ENCODE results near the gene BCAR3. TPM values are rescaled to one million over a fixed set of nuclear protein-coding genes. Genes with fewer than 3 reads are reported as not detected.

Gene BCAR3
- total RNA-seq, 1 donor from 2014 or later: 14.6 TPM

DNA sequence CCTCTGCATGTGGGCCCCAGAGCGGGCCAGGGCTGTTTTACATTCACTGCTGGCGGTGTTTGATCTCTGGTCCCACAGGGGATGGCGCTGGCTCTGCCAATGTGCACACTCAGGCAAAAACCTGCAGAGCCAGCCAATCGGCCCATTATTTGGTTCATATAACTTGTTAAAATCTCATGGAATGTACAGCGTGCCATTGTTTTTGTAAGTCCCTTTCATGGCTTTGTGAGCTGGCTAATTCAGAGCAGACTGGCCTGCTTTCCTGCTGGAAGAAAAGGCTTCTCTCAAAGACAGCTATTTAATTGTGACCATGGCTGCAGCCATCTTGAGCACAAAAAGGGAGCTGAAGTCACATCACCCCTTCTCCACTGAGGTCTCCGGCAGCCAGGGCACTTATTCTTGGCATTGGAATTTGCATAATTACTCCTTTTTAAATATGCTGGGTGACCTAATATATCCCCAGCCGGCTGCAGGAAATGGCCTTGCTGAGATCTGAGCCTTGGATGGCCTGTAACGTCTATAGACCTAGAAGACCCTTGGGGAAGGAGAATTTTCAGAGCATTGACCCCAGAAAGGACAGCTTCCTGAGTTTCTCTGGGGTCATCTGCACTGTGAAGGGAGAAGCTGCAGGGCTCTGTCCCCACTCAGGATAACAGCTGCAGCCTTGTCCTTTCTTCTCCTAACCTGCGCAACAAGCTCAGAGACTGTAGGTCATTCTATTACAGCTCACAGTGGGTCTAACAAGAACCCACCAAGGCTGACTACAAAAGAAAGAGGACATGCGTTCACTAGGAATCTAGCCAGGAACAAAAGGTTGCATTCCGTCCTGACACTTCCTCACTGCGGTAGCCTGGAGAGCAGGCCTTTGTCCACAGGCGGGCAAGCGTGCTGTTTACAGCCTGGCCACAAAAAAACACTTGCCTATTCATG, 45.8 kb downstream of the BCAR3 start:
- Histone ChIP-seq H3K27me3 (ENCODE audit: control insufficient read depth in 3 of 3, insufficient read depth in 3 of 3, low read length in 3 of 3) (no peaks in the 10 kb centered on the region), H3K9me3 (ENCODE audit: control insufficient read depth in 3 of 3, low read length in 3 of 3) (no peaks in the 10 kb centered on the region), H3K36me3 (ENCODE audit: control insufficient read depth in 3 of 3, insufficient read depth in 3 of 3, low read length in 3 of 3) (no peaks in the 10 kb centered on the region), H3K9ac (ENCODE audit: low read depth in 1 of 3, low read length in 3 of 3) (no peak overlapping the region), H3K4me3 (ENCODE audit: low read length in 3 of 3) (no peak overlapping the region), H3K27ac (ENCODE audit: low read depth, low read length) (no peak overlapping the region), H3K4me1 (ENCODE audit: control insufficient read depth in 3 of 3, insufficient read depth in 3 of 3, low read length in 3 of 3) (peaks cover 0 to 4% (median 3%) of the 10 kb centered on the region in 3 donors)

DNA sequence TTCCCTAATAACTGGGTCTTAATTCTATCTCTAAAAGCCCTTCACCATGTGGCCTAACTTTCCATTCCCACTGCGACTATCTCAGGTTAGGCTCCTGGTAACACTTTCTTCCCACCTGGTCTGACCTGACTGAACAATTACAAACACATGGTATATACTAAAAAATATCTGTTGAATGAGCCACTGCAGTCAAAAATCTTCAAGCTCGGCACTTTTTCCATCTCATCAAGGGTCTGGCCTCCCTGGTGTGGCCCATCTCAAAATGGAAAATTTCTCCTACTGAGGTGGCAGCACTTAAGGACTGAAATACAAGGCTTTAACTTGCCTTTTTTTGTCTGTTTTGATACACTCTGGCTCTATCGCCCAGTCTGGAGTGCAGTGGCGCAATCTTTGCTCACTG, 48.3 kb downstream of the BCAR3 start:
- Histone ChIP-seq H3K9ac (ENCODE audit: low read depth in 1 of 3, low read length in 3 of 3) (no peak overlapping the region), H3K4me3 (ENCODE audit: low read length in 3 of 3) (no peak overlapping the region), H3K4me1 (ENCODE audit: control insufficient read depth in 3 of 3, insufficient read depth in 3 of 3, low read length in 3 of 3) (peaks cover 0 to 7% (median 4%) of the 10 kb centered on the region in 3 donors), H3K36me3 (ENCODE audit: control insufficient read depth in 3 of 3, insufficient read depth in 3 of 3, low read length in 3 of 3) (no peaks in the 10 kb centered on the region), H3K27ac (ENCODE audit: low read depth, low read length) (no peak overlapping the region), H3K9me3 (ENCODE audit: control insufficient read depth in 3 of 3, low read length in 3 of 3) (no peaks in the 10 kb centered on the region), H3K27me3 (ENCODE audit: control insufficient read depth in 3 of 3, insufficient read depth in 3 of 3, low read length in 3 of 3) (no peaks in the 10 kb centered on the region)

DNA sequence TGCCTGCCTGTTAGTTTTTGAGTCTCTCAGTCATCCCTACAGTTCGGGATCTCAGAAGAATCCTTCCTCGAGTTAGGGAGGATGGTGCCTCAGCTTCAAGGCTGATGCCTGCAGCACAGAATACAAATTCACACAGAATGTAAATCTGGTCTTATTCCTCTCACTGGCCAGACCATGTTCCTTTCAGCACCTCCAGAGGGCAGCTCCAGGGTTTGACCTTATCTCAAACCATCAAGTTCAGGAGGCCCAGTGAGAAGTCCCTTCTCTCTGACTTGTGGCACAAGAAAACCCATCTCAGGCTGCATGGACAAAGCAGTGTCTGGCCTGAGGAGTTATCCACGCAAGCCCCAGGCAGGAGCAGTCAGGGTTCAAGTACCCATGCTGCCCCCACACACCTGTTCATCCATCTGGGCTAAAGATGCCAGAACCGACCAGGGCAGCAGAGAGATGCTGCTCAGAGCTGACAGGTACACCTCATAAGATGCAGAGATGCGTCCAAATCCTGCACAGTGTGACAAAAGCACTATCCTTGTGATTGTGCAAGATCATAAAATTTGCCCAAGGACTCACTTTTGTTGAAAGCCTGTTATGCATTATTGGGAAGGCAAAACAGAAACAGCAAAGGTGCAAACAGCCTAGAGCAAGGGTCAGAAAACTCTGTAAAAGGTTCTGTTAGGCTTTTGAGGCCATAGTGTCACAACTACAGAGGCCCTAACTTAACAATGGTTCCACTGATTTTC, 49.8 kb downstream of the BCAR3 start:
- no peaks in the 10 kb centered on the region for H3K27me3 ChIP-seq (ENCODE audit: control insufficient read depth in 3 of 3, insufficient read depth in 3 of 3, low read length in 3 of 3)
- H3K27ac ChIP-seq (ENCODE audit: low read depth, low read length): no peak overlapping the region
- no peak overlapping the region for H3K4me3 ChIP-seq (ENCODE audit: low read length in 3 of 3)
- H3K9me3 ChIP-seq (ENCODE audit: control insufficient read depth in 3 of 3, low read length in 3 of 3): no peaks in the 10 kb centered on the region
- H3K9ac ChIP-seq (ENCODE audit: low read depth in 1 of 3, low read length in 3 of 3): no peak overlapping the region
- H3K4me1 ChIP-seq (ENCODE audit: control insufficient read depth in 3 of 3, insufficient read depth in 3 of 3, low read length in 3 of 3): peaks cover 0 to 7% (median 4%) of the 10 kb centered on the region in 3 donors
- H3K36me3 ChIP-seq (ENCODE audit: control insufficient read depth in 3 of 3, insufficient read depth in 3 of 3, low read length in 3 of 3): no peaks in the 10 kb centered on the region

DNA sequence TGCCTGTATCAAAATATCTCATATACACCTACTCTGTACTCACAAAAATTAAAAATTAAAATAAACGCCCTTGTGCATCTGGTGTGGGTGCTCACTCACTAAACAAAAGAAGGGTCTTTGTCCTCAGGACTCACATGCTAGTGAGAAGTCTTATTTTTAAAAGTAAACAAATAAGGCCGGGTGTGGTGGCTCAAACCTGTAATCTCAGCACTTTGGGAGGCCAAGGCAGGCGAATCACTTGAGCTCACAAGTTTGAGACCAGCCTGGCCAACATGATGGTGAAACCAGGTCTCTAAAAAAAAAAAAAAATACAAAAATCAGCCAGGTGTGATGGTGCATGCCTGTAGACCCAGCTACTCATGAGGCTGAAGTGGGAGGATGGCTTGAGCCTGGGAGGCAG, 51.5 kb downstream of the BCAR3 start:
- Histone ChIP-seq H3K9me3 (ENCODE audit: control insufficient read depth in 3 of 3, low read length in 3 of 3) (no peaks in the 10 kb centered on the region), H3K4me1 (ENCODE audit: control insufficient read depth in 3 of 3, insufficient read depth in 3 of 3, low read length in 3 of 3) (peaks cover 0 to 11% (median 4%) of the 10 kb centered on the region in 3 donors), H3K27ac (ENCODE audit: low read depth, low read length) (no peak overlapping the region), H3K4me3 (ENCODE audit: low read length in 3 of 3) (no peak overlapping the region), H3K27me3 (ENCODE audit: control insufficient read depth in 3 of 3, insufficient read depth in 3 of 3, low read length in 3 of 3) (no peaks in the 10 kb centered on the region), H3K36me3 (ENCODE audit: control insufficient read depth in 3 of 3, insufficient read depth in 3 of 3, low read length in 3 of 3) (no peaks in the 10 kb centered on the region), H3K9ac (ENCODE audit: low read depth in 1 of 3, low read length in 3 of 3) (no peak overlapping the region)

DNA sequence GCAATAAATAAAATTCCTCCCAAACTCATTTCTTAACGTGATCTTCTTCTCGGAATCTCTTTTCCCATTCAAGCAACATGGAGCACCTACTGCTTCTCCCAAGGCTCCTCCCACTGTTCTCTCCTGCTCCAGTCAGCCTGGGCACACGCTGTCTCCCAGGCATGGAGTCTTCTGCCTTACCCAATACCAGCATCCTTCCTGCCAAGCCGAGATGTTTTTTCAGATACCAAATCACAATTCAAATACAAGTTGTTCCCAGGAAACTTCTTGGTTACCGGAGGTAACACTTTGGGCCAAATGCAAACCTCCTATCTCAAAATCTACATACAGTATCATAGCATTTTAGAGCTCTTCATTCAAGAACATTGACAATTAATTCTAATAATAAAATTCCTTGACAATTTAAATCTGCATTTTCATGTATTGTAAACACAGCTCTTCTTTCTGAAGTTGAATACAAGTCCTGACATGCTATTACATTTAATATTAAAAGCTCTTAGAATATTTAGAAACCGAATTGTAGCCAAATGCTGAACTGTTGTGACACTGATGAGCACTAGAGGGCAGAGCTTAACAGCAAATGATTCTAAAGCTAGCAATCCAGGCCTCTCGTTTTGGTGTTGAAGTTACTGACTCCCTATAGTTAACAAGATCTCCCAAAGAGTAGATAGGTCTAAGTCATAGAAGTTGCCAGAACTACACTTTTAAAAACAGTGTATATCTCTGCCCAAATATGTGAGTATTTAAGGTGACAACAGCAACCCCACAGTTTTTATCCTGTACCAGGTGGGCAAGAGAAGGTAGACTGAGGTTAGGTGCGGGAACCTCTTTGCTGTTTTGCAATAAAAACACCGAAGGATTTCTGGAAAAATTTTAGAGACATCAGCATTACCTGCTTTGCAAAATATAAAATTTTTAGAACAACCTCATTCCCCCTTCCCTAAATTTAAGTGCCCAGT, 52.3 kb downstream of the BCAR3 start:
- Histone ChIP-seq H3K4me3 (ENCODE audit: low read length in 3 of 3) (no peak overlapping the region), H3K4me1 (ENCODE audit: control insufficient read depth in 3 of 3, insufficient read depth in 3 of 3, low read length in 3 of 3) (peaks cover 2 to 11% (median 4%) of the 10 kb centered on the region in 3 donors), H3K9ac (ENCODE audit: low read depth in 1 of 3, low read length in 3 of 3) (no peak overlapping the region), H3K27ac (ENCODE audit: low read depth, low read length) (no peak overlapping the region), H3K36me3 (ENCODE audit: control insufficient read depth in 3 of 3, insufficient read depth in 3 of 3, low read length in 3 of 3) (no peaks in the 10 kb centered on the region), H3K9me3 (ENCODE audit: control insufficient read depth in 3 of 3, low read length in 3 of 3) (no peaks in the 10 kb centered on the region), H3K27me3 (ENCODE audit: control insufficient read depth in 3 of 3, insufficient read depth in 3 of 3, low read length in 3 of 3) (no peaks in the 10 kb centered on the region)

DNA sequence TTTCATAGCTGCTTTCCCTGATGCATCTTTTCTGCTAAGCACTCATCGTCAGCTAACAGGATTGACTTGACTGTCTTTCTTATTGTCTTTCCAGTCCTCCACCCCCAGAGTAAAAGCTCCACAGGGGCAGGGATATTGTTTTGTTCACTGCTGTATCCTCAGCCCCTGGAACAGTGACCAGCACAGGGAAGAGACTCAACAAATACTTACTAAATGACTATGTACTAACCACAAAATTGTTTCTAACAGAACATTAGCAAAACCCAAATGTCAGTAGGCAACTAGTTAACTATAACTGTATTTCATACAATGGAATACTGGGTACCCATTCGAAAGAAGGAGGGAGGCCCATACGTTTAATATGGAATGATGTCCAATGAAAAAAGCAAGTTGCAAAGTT, 53.0 kb downstream of the BCAR3 start:
- Histone ChIP-seq H3K27ac (ENCODE audit: low read depth, low read length) (no peak overlapping the region), H3K9ac (ENCODE audit: low read depth in 1 of 3, low read length in 3 of 3) (no peak overlapping the region), H3K27me3 (ENCODE audit: control insufficient read depth in 3 of 3, insufficient read depth in 3 of 3, low read length in 3 of 3) (no peaks in the 10 kb centered on the region), H3K4me1 (ENCODE audit: control insufficient read depth in 3 of 3, insufficient read depth in 3 of 3, low read length in 3 of 3) (peaks cover 4 to 11% (median 8%) of the 10 kb centered on the region in 3 donors), H3K9me3 (ENCODE audit: control insufficient read depth in 3 of 3, low read length in 3 of 3) (no peaks in the 10 kb centered on the region), H3K4me3 (ENCODE audit: low read length in 3 of 3) (no peak overlapping the region), H3K36me3 (ENCODE audit: control insufficient read depth in 3 of 3, insufficient read depth in 3 of 3, low read length in 3 of 3) (no peaks in the 10 kb centered on the region)

DNA sequence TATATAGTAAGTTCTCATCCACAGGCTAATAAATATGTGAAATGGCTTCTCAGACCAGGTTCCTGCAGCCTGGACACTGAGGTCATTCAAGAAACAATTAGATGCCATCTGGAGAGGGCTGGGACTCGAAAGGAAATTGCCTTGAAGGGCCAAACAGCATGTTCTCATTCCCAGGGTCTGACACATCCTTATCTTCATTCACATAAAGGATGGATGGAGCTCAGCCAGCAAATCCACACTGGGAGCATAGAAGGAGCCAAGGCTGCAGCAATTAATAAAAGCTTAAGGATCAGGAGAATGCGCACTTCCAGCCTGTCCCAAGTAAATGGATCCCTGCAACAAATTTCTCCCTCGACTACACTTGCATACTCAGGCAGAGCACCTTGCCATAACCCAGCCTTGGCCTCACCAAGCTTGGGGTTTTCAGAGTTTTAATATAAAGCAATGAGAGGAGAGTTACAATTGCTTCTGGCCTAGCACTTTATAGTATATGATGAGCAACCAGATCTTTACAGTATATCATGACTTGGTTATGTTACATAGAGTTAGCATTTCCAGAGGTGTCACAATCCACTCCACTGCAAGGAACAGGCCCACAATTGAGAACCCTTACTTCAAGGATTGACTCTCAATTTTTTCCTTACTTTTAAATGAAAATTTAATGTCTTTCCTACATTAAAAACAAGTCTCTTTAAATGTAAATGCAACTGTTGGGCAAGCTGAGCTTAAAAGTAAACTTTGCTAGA, 55.9 kb downstream of the BCAR3 start:
- Histone ChIP-seq H3K27ac (ENCODE audit: low read depth, low read length) (no peak overlapping the region), H3K4me1 (ENCODE audit: control insufficient read depth in 3 of 3, insufficient read depth in 3 of 3, low read length in 3 of 3) (peaks cover 4 to 11% (median 11%) of the 10 kb centered on the region in 3 donors)

DNA sequence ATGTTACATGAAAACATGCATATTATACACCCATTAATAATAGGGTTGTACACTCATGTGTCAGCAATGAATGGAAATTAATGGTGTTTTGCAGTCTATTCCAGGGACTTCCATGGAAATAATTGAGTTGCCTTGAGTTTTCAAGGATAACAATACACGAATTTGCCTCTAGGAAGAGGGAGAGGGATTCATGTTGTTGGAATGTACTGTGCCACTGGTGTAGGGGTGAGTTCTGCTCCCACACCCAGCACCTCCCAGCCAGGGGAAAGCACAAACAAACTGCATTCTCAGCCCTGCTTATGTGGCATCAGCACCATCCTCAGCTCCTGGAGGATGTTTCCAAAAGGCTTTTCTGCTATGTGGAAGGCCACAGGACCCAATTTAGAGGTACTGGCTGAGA, 57.8 kb downstream of the BCAR3 start:
- Histone ChIP-seq H3K4me3 (ENCODE audit: low read length in 3 of 3) (no peak overlapping the region), H3K27me3 (ENCODE audit: control insufficient read depth in 3 of 3, insufficient read depth in 3 of 3, low read length in 3 of 3) (no peaks in the 10 kb centered on the region), H3K27ac (ENCODE audit: low read depth, low read length) (no peak overlapping the region), H3K9me3 (ENCODE audit: control insufficient read depth in 3 of 3, low read length in 3 of 3) (no peaks in the 10 kb centered on the region), H3K4me1 (ENCODE audit: control insufficient read depth in 3 of 3, insufficient read depth in 3 of 3, low read length in 3 of 3) (peaks cover 4 to 11% (median 7%) of the 10 kb centered on the region in 3 donors), H3K9ac (ENCODE audit: low read depth in 1 of 3, low read length in 3 of 3) (no peak overlapping the region), H3K36me3 (ENCODE audit: control insufficient read depth in 3 of 3, insufficient read depth in 3 of 3, low read length in 3 of 3) (no peaks in the 10 kb centered on the region)

More for the DNA sequence above, 55.9 kb downstream of the BCAR3 start:
- Histone ChIP-seq H3K27me3 (ENCODE audit: control insufficient read depth in 3 of 3, insufficient read depth in 3 of 3, low read length in 3 of 3) (no peaks in the 10 kb centered on the region), H3K4me3 (ENCODE audit: low read length in 3 of 3) (no peak overlapping the region), H3K9ac (ENCODE audit: low read depth in 1 of 3, low read length in 3 of 3) (no peak overlapping the region), H3K36me3 (ENCODE audit: control insufficient read depth in 3 of 3, insufficient read depth in 3 of 3, low read length in 3 of 3) (no peaks in the 10 kb centered on the region), H3K9me3 (ENCODE audit: control insufficient read depth in 3 of 3, low read length in 3 of 3) (no peaks in the 10 kb centered on the region)

DNA sequence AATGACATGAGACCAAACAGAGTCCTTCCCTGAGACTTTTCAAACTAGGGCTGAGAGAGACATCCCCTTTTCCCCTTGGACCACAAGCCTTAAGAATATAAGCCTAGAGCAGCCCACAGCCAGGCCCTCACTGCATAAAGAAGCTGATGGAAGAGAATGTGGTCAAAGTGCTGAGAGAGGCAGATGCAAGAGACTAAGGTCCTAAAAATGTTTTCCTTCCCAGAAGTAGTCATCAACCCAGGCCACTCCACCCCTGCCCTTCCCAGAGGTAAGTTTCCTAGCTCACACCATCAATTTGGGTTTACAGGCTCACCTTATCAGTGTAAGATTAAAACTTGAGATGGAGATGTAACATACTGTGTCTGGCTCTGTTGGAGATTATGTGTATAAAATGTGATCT, 58.2 kb downstream of the BCAR3 start:
- Histone ChIP-seq H3K27me3 (ENCODE audit: control insufficient read depth in 3 of 3, insufficient read depth in 3 of 3, low read length in 3 of 3) (no peaks in the 10 kb centered on the region), H3K4me3 (ENCODE audit: low read length in 3 of 3) (no peak overlapping the region), H3K27ac (ENCODE audit: low read depth, low read length) (no peak overlapping the region), H3K4me1 (ENCODE audit: control insufficient read depth in 3 of 3, insufficient read depth in 3 of 3, low read length in 3 of 3) (peaks cover 4 to 11% (median 7%) of the 10 kb centered on the region in 3 donors), H3K9me3 (ENCODE audit: control insufficient read depth in 3 of 3, low read length in 3 of 3) (no peaks in the 10 kb centered on the region), H3K36me3 (ENCODE audit: control insufficient read depth in 3 of 3, insufficient read depth in 3 of 3, low read length in 3 of 3) (no peaks in the 10 kb centered on the region), H3K9ac (ENCODE audit: low read depth in 1 of 3, low read length in 3 of 3) (no peak overlapping the region)

Measured in skeletal muscle tissue (tissue), 4 donors.